ENCODE data around the gene ELL.

DNA sequence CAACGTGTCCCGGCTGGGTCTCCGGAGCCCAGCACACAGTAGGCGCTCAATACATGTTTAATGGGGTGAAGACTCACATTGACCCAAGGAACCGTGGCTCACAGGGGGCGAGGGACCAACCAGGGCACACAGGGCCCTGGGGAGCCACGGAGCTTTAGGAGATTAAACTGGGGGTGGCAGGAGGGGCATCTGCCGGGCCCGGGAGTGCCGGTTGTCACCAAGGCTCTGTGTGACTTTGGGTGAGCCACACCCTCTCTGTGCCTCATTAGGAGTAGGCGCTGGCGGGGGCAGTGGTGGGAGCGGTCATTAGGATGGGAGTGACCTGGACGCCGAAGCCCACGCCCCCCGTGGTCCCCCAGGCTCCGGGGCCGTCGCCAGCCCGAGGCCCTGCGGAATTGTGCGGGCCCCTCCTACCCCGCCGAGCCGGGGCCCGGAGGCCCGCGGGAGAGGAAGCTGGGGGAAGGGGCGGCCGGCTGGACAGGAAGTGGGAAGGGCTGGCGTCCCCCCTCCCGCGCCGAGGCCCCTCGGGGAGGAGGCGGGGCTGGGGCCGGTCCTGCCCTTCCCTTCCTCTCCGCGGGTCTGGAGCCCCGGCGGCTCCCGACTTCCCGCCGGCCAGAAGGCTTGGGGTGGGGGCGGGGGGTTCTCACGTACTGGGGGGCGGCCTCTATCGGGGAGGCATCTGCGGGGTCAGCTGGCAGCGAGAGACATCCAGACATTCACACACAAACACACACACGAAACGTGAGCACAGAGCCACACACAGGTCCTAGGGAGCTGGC is 104.4 kb downstream of the ELL start:
- TF ChIP-seq SUZ12 (IDR thresholded peaks at IDR 0.05; ENCODE audit: extremely low read depth, insufficient read depth, insufficient read length) (no peak), ZNF274 (IDR thresholded peaks at IDR 0.05; ENCODE audit: low read depth, low read length) (no peak), YY1 (IDR thresholded peaks at IDR 0.05; ENCODE audit: insufficient read depth, insufficient read length) (no peak)
